ENCODE measurements around the gene PDIA4. TPM values are rescaled to one million over a fixed set of nuclear protein-coding genes. Genes with fewer than 3 reads are reported as not detected.
"Not testable (repeated sequence)": the region's sequence is repeated elsewhere in the genome, so short reads cannot be mapped to it uniquely, and the experiment has no call there.

The PDIA4 gene, protein sequence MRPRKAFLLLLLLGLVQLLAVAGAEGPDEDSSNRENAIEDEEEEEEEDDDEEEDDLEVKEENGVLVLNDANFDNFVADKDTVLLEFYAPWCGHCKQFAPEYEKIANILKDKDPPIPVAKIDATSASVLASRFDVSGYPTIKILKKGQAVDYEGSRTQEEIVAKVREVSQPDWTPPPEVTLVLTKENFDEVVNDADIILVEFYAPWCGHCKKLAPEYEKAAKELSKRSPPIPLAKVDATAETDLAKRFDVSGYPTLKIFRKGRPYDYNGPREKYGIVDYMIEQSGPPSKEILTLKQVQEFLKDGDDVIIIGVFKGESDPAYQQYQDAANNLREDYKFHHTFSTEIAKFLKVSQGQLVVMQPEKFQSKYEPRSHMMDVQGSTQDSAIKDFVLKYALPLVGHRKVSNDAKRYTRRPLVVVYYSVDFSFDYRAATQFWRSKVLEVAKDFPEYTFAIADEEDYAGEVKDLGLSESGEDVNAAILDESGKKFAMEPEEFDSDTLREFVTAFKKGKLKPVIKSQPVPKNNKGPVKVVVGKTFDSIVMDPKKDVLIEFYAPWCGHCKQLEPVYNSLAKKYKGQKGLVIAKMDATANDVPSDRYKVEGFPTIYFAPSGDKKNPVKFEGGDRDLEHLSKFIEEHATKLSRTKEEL
- total RNA-seq (2014; rRNA removed; shearing (Covaris generic); ENCODE audit: low replicate concordance) = 189 and 204 TPM in 2 replicates

DNA sequence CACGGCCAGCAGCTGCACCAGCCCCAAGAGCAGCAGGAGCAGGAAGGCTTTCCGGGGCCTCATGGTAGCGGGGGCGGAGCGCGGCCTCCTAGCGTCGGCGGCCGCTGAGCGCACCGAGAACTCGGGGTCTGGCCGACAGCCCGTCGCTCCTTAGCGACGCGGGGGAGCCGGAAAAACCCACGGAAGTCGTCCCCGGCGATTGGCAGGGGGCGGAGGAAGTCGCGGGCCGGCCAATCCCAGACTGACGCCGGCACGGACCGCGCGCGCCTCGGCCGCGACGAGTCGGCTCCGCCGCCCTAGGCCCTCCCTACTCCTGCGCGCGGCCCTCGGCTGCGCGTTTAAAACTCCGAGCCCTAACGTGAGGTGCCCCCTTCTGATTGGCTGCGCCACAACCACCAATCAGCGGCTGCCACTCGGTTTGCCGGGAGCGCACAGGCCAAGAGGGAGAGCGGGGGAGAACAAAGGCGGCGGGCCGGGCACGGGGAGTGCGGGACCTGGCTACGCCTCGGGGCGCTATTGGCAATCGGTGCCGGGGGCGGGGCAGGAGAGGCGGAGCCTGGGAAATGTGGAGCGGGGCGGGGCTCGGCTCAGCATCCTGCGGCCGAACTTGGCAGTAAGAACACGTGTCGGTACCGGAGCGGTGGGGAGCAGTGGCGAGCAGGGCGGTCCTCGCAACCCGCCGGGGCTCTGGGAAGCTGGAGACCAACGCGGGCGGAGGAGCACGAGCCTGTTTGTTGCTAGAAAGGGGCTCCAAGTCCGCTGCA, at the start of gene PDIA4:
Gene PDIA4, minus strand, starts transcription at position 160 of the 764 bp plus-strand sequence. Its CDS starts 97 bp downstream, at position 63.
- DNase-seq = peak; percentile 98
- peak within 1 kb of the TSS; percentile 62 for H3K4me3 ChIP-seq
- H3K9me3 ChIP-seq = no peaks in the 10 kb centered on the region
- H3K27me3 ChIP-seq = no peaks in the 10 kb centered on the region
- H3K36me3 ChIP-seq = peaks cover 2% of the 10 kb centered on the region; the same call in 1 of the 2 replicates

GRCh38 chr7:149077594-149077993, 49.3 kb upstream of the PDIA4 start:
- H3K36me3 ChIP-seq = no peaks in the 10 kb centered on the region; the same call in 1 of the 2 replicates
- DNase-seq = no peak
- H3K4me3 ChIP-seq = no peak overlapping the region
- H3K9me3 ChIP-seq = no peaks in the 10 kb centered on the region
- H3K27me3 ChIP-seq = no peaks in the 10 kb centered on the region

DNA sequence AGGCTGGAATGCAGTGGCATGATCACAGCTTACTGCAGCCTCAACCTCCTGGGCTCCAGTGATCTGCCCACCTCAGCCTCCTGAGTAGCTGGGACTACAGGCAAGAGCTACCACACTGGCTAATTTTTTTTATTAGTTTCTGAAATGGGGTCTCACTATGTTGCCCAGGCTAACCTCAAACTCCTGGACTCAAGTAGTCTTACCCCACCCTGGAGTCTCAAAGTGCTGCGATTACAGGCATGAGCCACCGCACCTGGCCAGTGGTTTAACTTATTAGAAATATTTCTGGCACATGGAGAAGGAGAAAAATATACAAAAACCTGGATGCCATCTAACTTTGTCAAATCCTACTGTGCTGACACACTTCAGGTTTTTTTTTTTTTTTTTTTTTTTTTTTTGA, 47.0 kb upstream of the PDIA4 start:
- no peaks in the 10 kb centered on the region for H3K9me3 ChIP-seq
- H3K4me3 ChIP-seq = no peak overlapping the region
- no peaks in the 10 kb centered on the region for H3K27me3 ChIP-seq
- no peak for DNase-seq
- no peaks in the 10 kb centered on the region; the same call in 1 of the 2 replicates for H3K36me3 ChIP-seq

DNA sequence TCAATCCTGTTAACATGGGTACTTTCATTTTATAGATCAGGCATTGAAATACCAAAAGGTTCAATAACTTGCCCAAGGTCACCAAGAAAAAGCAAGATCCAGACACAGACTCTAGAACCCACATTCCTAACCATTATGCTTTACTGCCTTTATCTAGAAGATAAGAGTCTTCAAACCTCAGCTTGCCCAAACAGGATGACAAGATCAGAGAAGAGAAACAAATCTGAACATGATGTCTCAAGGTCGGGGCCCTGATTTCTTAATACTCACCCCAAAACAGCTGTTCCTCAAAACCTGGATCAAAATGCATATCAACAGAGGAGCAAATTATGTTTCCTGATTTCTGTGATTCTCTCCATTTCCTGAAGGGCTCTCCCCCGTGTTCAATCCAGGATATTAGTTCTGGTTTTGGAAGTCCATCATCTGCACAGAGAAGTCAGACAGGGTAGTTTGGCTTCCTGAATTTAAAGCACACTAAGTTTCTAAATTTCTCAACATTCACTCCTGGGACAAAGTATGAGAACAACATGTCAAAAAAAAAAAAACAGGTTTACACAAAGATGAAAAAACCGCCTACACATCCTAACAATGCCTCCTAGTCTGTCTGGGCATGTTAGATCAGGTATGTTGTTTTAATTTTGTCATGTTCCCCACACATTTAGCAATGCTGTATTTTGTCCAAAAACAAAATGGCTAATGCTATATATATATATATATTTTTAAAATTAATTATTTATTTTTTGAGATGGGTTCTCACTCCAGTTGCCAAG, 46.0 kb upstream of the PDIA4 start:
- Histone ChIP-seq H3K9me3 (no peaks in the 10 kb centered on the region), H3K36me3 (no peaks in the 10 kb centered on the region; the same call in 1 of the 2 replicates), H3K4me3 (no peak overlapping the region), H3K27me3 (no peaks in the 10 kb centered on the region)
- no peak for DNase-seq

GRCh38 chr7:149072438-149072775, 44.1 kb upstream of the PDIA4 start:
- DNase-seq = no peak
- H3K27me3 ChIP-seq = no peaks in the 10 kb centered on the region
- no peaks in the 10 kb centered on the region; the same call in 1 of the 2 replicates for H3K36me3 ChIP-seq
- no peak overlapping the region for H3K4me3 ChIP-seq
- no peaks in the 10 kb centered on the region for H3K9me3 ChIP-seq

DNA sequence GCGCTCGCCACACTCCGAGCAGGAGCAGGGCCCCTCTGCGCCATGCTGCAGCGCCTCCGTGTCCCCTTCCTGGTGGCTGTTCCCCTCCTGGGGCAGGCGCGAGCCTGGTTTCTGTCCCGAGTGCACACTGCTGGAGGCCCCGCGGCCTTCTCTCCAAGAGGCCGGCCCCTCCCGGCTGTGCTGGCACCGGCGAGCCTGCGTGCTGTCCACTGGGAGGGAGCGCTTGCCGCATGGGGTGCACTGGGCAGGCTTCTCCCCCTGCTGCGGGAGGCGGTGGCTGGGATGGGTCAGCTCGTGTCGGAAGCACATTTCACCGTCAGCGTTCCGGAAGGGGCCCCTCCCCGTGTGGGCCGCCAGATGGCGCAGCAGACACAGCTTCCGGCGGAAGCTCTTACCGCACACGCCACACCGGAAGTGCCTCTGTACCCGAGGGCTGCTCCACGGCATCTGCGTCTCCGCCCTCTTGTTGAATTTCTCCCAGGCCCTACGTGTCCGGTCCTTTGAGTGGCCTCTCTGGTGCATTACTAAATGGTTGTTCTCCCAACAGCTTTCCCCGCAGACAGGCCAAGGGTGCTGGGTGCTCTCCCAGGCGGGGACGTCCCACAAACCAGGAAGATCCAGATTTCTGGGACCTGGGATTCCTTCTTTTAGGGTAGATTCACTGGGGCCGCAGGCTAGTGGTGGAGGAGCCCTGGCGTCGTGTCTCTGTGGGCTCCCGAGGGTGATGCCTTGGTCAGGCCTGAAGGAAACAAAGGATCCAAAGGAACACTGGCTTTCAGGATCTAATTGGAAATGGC, 43.5 kb upstream of the PDIA4 start:
- no peaks in the 10 kb centered on the region for H3K27me3 ChIP-seq
- no peak overlapping the region for H3K4me3 ChIP-seq
- no peak for DNase-seq
- no peaks in the 10 kb centered on the region; the same call in 1 of the 2 replicates for H3K36me3 ChIP-seq
- H3K9me3 ChIP-seq = no peaks in the 10 kb centered on the region

- DNase-seq = no peak
- no peak overlapping the region for H3K4me3 ChIP-seq
- no peaks in the 10 kb centered on the region for H3K27me3 ChIP-seq
- no peaks in the 10 kb centered on the region for H3K9me3 ChIP-seq
- H3K36me3 ChIP-seq = no peaks in the 10 kb centered on the region
Observed at GRCh38 chr7:149071182-149071635, 42.9 kb upstream of the PDIA4 start.

GRCh38 chr7:149070372-149071125, 42.2 kb upstream of the PDIA4 start:
- no peak for DNase-seq

DNA sequence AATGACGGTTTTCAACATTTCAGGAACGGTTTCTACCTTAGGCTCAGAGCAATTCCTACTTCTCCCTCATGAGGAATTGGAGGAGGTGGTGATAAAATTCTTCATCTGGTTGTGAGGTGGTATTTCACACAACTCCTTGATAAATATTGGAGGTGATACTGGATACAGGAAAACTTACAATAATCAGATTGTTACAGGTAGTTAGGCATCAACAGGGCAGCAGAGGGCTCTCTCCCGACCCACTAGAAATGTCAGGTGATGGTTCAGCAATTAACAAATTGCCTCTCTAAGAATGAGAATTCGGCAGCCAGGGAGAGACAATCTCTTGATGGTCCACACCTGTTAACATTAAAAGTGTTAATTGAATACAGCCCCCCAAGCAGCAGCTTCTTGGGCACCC, 39.6 kb upstream of the PDIA4 start:
- no peak for DNase-seq
- H3K27me3 ChIP-seq = no peaks in the 10 kb centered on the region
- no peaks in the 10 kb centered on the region for H3K36me3 ChIP-seq
- no peak overlapping the region for H3K4me3 ChIP-seq
- no peaks in the 10 kb centered on the region for H3K9me3 ChIP-seq

More at GRCh38 chr7:149070372-149071125, 42.2 kb upstream of the PDIA4 start:
- Histone ChIP-seq H3K36me3 (no peaks in the 10 kb centered on the region), H3K4me3 (no peak overlapping the region), H3K9me3 (no peaks in the 10 kb centered on the region), H3K27me3 (no peaks in the 10 kb centered on the region)

GRCh38 chr7:149063476-149063875, 35.2 kb upstream of the PDIA4 start:
- Histone ChIP-seq H3K9me3 (no peaks in the 10 kb centered on the region), H3K36me3 (no peaks in the 10 kb centered on the region), H3K4me3 (no peak overlapping the region), H3K27me3 (no peaks in the 10 kb centered on the region)
- DNase-seq = no peak

DNA sequence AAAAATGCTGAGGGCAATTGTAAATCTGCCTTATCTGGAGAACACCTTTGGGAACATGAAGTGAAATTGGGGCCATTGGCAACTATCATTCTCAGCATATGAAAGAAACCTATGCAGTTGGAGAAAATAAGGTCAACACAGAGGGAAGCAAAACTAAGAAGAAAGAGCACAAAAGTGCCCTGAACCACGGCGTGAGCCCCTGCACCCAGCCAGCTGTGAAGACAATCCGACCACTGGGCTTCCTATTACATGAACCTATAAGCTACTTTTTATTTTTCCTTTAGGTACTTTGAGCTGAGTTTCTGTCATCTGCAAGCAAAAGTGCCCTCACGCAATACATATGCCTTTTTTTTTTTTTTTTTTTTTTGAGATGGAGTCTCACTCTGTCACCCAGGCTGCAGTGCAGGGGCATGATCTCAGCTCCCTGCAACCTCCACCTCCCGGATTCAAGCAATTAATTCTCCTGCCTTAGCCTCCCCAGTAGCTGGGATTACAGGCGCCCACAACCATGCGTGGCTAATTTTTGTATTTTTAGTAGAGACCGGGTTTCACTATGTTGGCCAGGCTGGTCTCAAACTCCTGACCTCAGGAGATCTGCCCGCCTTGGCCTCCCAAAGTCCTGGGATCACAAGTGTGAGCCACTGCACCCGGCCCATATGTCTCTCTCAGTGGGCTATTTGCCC, 34.1 kb upstream of the PDIA4 start:
- H3K4me3 ChIP-seq, H3K9me3 ChIP-seq, DNase-seq, H3K36me3 ChIP-seq, H3K27me3 ChIP-seq: not testable (repeated sequence)

DNA sequence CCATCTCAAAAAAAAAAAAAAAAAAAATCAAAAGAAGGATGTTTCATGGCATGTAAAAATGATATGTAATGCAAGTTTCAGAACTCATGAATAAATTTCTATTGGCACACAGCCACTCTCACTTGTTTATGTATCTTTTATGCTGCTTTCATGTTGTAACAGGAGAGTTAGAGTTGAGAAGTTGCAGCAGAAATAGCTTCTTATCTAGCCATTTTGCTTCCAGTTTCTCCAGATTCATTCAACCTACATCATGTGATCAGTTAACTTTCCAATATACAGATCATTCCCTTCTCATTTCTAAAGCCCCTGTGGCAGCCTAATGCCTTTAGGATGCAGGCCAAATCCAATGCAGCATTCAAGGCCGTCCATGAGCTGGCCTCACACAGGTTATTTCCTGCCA, 31.9 kb upstream of the PDIA4 start:
- H3K4me3 ChIP-seq = no peak overlapping the region
- H3K36me3 ChIP-seq = no peaks in the 10 kb centered on the region
- no peak for DNase-seq
- no peaks in the 10 kb centered on the region for H3K27me3 ChIP-seq
- no peaks in the 10 kb centered on the region for H3K9me3 ChIP-seq

GRCh38 chr7:149053885-149054284, 25.6 kb upstream of the PDIA4 start:
- H3K36me3 ChIP-seq = no peaks in the 10 kb centered on the region
- H3K4me3 ChIP-seq = no peak overlapping the region
- no peaks in the 10 kb centered on the region for H3K27me3 ChIP-seq
- H3K9me3 ChIP-seq = no peaks in the 10 kb centered on the region
- DNase-seq = no peak

GRCh38 chr7:149053384-149053783, 25.1 kb upstream of the PDIA4 start:
- Histone ChIP-seq H3K27me3 (no peaks in the 10 kb centered on the region), H3K4me3 (no peak overlapping the region), H3K9me3 (no peaks in the 10 kb centered on the region), H3K36me3 (no peaks in the 10 kb centered on the region)
- no peak for DNase-seq

DNA sequence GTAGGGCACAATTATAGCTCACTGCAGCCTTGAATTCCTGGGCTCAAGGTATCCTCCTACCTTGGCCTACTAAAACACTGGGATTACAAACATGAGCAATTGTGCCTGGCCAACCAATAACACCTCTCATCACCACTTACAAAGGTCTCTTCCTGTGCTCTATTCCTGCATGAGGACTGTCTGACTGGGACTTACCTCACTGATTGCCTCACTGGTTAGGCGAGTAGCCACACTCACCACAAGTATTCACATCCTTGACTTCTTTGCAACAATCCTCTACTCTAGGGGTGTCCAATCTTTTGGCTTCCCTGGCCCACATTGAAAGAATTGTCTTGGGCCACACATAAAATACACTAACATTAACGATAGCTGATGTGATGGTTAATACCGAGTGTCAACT, 22.6 kb upstream of the PDIA4 start:
- H3K36me3 ChIP-seq = no peaks in the 10 kb centered on the region
- H3K27me3 ChIP-seq = no peaks in the 10 kb centered on the region
- H3K4me3 ChIP-seq = no peak overlapping the region
- no peaks in the 10 kb centered on the region for H3K9me3 ChIP-seq
- no peak for DNase-seq
